Measurements from ENCODE around the gene NEB.
A peak's percentile ranks its signal among the peaks of the same experiment; 100 is the strongest.

The NEB gene

DNA sequence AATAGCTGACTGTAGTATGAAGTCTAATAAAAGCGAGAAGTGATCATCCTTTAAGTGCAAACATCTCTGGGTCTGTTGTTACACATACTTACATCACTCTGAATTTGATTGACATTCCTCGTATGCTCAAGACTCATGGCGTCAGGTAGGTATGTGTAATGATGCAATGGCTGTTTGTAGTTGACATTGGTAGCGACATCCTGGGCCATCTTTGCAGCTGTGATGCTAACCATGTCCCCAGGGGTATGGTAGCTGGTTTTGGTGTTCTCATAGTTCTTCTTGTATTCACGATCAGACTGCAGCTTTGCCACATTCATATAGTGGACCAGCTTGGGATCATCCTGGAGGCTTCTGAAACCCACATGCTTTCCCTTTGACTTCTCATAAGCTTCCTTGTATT lies 62.0 kb downstream of the NEB start:
- no CpG with 5 or more reads among the region's 5 CpGs for WGBS (ENCODE audit: extremely low coverage, insufficient coverage, low lambda C conversion rate)
- Histone ChIP-seq H3K27me3 (ENCODE audit: insufficient read depth, low read length, poor library complexity) (no peaks in the 10 kb centered on the region), H3K4me3 (ENCODE audit: low read length) (no peak overlapping the region), H3K56ac (ENCODE audit: low read length) (no peak overlapping the region), H3K18ac (ENCODE audit: low read length) (no peak overlapping the region), H3K79me1 (ENCODE audit: low read length) (no peaks in the 10 kb centered on the region), H3K79me2 (ENCODE audit: control insufficient read depth, insufficient read depth, low read length) (no peaks in the 10 kb centered on the region), H2BK15ac (replicated peaks; ENCODE audit: low read depth) (no peak overlapping the region), H2BK5ac (ENCODE audit: low read length) (no peak overlapping the region), H3K9ac (ENCODE audit: low read length) (no peak overlapping the region), H3K36me3 (ENCODE audit: control insufficient read depth, insufficient read depth, low read length) (no peaks in the 10 kb centered on the region), H3K23ac (ENCODE audit: low read length) (no peak overlapping the region), H4K8ac (ENCODE audit: low read depth, low read length) (no peak overlapping the region), H3K4me1 (ENCODE audit: control insufficient read depth, low read depth, low read length) (no peaks in the 10 kb centered on the region), H3K27ac (ENCODE audit: low read depth, low read length) (no peak overlapping the region), H2BK120ac (ENCODE audit: low read depth, low read length) (no peak overlapping the region), H4K5ac (ENCODE audit: low read length) (no peak overlapping the region), H2AK5ac (ENCODE audit: low read length) (no peak overlapping the region), H3K4me2 (ENCODE audit: low read length) (no peak overlapping the region), H3K4ac (ENCODE audit: low read depth, low read length) (no peak overlapping the region)
- peak; percentile 34 for DNase-seq

DNA sequence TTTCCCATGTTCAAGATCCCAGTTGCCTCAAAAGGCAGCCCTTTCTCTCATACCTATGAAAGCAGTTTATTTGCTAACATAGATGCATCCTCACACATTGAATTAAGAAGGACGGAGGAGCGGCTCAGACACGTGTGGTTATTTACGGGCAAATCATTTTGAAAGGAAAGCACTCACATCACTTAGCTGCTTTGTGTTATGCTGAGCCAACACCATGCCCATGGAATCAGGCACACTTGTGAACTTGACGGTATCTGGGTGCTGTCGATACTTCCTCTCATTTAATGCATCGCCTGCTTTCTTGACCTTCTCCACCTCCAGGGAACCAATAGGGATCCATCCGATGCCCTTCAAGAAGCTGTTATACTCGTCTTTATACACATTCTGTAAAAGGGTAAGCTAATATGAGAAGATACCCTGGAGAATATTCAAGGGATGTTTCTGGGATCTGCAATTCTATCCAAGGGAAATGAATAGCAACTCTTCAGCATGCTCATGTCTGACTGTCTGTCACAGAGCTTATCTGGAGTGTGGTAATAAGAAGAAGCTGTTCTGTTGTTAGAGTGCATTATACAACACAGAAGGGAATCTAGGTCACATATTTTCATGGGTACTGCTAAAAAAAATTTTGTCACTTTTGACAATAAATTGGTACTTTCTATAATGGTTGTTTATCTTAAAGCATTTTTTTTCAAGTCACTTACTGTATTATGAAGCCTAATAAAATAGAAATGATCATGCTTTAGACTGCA lies 63.3 kb downstream of the NEB start:
- DNase-seq, result no peak
- no peak overlapping the region for H3K23ac ChIP-seq (ENCODE audit: low read length)
- no peak overlapping the region for H3K4me3 ChIP-seq (ENCODE audit: low read length)
- H3K56ac ChIP-seq (ENCODE audit: low read length), result no peak overlapping the region
- WGBS (ENCODE audit: extremely low coverage, insufficient coverage, low lambda C conversion rate), result no CpG with 5 or more reads among the region's 9 CpGs
- no peak overlapping the region for H4K5ac ChIP-seq (ENCODE audit: low read length)
- H2BK120ac ChIP-seq (ENCODE audit: low read depth, low read length), result no peak overlapping the region
- H2BK5ac ChIP-seq (ENCODE audit: low read length), result no peak overlapping the region
- H3K4me2 ChIP-seq (ENCODE audit: low read length), result no peak overlapping the region
- no peak overlapping the region for H3K4ac ChIP-seq (ENCODE audit: low read depth, low read length)
- H4K8ac ChIP-seq (ENCODE audit: low read depth, low read length), result no peak overlapping the region
- no peaks in the 10 kb centered on the region for H3K4me1 ChIP-seq (ENCODE audit: control insufficient read depth, low read depth, low read length)
- H3K79me2 ChIP-seq (ENCODE audit: control insufficient read depth, insufficient read depth, low read length), result no peaks in the 10 kb centered on the region
- no peaks in the 10 kb centered on the region for H3K27me3 ChIP-seq (ENCODE audit: insufficient read depth, low read length, poor library complexity)
- H2BK15ac ChIP-seq (replicated peaks; ENCODE audit: low read depth), result no peak overlapping the region
- no peak overlapping the region for H3K27ac ChIP-seq (ENCODE audit: low read depth, low read length)
- H2AK5ac ChIP-seq (ENCODE audit: low read length), result no peak overlapping the region
- H3K36me3 ChIP-seq (ENCODE audit: control insufficient read depth, insufficient read depth, low read length), result no peaks in the 10 kb centered on the region
- no peaks in the 10 kb centered on the region for H3K79me1 ChIP-seq (ENCODE audit: low read length)
- H3K18ac ChIP-seq (ENCODE audit: low read length), result no peak overlapping the region
- no peak overlapping the region for H3K9ac ChIP-seq (ENCODE audit: low read length)

DNA sequence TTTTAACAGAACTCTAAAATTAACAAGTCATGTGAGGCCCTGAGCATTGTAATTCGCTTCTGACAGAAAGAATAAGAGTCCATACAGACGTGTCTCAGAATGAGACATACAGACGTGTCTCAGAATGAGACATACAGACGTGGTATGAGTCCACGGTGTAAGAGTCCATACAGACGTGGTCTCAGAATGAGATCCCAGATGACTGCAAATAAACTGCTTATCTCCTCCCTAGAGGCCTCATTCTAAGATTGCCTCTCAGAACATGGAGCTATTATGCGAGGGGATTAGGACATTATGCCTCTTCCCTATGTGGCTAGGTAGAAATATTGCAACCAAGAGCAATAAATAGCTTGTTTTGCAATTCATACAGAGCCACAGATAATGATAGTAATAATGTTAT lies 63.9 kb downstream of the NEB start:
- Histone ChIP-seq H3K79me2 (ENCODE audit: control insufficient read depth, insufficient read depth, low read length) (no peaks in the 10 kb centered on the region), H2AK5ac (ENCODE audit: low read length) (no peak overlapping the region), H3K27ac (ENCODE audit: low read depth, low read length) (no peak overlapping the region), H3K4ac (ENCODE audit: low read depth, low read length) (no peak overlapping the region), H2BK120ac (ENCODE audit: low read depth, low read length) (no peak overlapping the region), H3K56ac (ENCODE audit: low read length) (no peak overlapping the region), H4K5ac (ENCODE audit: low read length) (no peak overlapping the region), H3K36me3 (ENCODE audit: control insufficient read depth, insufficient read depth, low read length) (no peaks in the 10 kb centered on the region), H2BK15ac (replicated peaks; ENCODE audit: low read depth) (no peak overlapping the region), H3K4me1 (ENCODE audit: control insufficient read depth, low read depth, low read length) (no peaks in the 10 kb centered on the region), H3K79me1 (ENCODE audit: low read length) (no peaks in the 10 kb centered on the region), H3K9ac (ENCODE audit: low read length) (no peak overlapping the region), H3K27me3 (ENCODE audit: insufficient read depth, low read length, poor library complexity) (no peaks in the 10 kb centered on the region), H4K8ac (ENCODE audit: low read depth, low read length) (no peak overlapping the region), H3K4me2 (ENCODE audit: low read length) (no peak overlapping the region), H3K18ac (ENCODE audit: low read length) (no peak overlapping the region), H3K23ac (ENCODE audit: low read length) (no peak overlapping the region), H2BK5ac (ENCODE audit: low read length) (no peak overlapping the region), H3K4me3 (ENCODE audit: low read length) (no peak overlapping the region)
- no CpG with 5 or more reads among the region's 7 CpGs for WGBS (ENCODE audit: extremely low coverage, insufficient coverage, low lambda C conversion rate)
- DNase-seq, result no peak

DNA sequence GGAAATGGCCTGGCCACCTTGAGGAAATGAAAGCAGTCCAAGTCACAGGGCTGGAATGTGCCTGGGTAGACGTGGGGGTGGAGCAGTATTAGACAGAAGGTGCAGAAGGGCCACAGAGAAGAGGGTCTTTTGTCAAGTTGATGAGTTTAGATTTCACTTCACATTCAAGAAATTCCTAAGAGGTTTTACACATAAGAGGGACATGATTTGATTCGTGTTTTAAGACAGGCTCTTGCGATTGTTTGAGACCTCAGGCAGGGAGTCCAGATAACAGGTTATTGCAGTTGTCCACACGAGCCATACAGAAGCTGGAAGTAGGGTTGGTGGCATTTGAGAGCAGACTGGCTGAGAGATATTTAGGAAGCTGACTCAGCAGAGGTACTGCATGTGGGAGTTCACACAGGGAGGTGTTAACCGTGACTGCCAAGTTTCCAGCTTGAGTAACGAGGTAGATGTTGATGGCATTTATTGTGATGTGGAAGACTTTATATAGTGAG lies 64.6 kb downstream of the NEB start:
- Histone ChIP-seq H3K4ac (ENCODE audit: low read depth, low read length) (no peak overlapping the region), H2AK5ac (ENCODE audit: low read length) (no peak overlapping the region), H2BK120ac (ENCODE audit: low read depth, low read length) (no peak overlapping the region), H2BK15ac (replicated peaks; ENCODE audit: low read depth) (no peak overlapping the region), H3K56ac (ENCODE audit: low read length) (no peak overlapping the region), H4K8ac (ENCODE audit: low read depth, low read length) (no peak overlapping the region), H3K27ac (ENCODE audit: low read depth, low read length) (no peak overlapping the region), H2BK5ac (ENCODE audit: low read length) (no peak overlapping the region), H3K36me3 (ENCODE audit: control insufficient read depth, insufficient read depth, low read length) (no peaks in the 10 kb centered on the region), H3K4me1 (ENCODE audit: control insufficient read depth, low read depth, low read length) (no peaks in the 10 kb centered on the region), H3K79me2 (ENCODE audit: control insufficient read depth, insufficient read depth, low read length) (no peaks in the 10 kb centered on the region), H3K4me2 (ENCODE audit: low read length) (no peak overlapping the region), H3K4me3 (ENCODE audit: low read length) (no peak overlapping the region), H3K23ac (ENCODE audit: low read length) (no peak overlapping the region), H3K18ac (ENCODE audit: low read length) (no peak overlapping the region), H4K5ac (ENCODE audit: low read length) (no peak overlapping the region), H3K9ac (ENCODE audit: low read length) (no peak overlapping the region), H3K27me3 (ENCODE audit: insufficient read depth, low read length, poor library complexity) (no peaks in the 10 kb centered on the region), H3K79me1 (ENCODE audit: low read length) (no peaks in the 10 kb centered on the region)
- peak; percentile 54 for DNase-seq
- no CpG with 5 or more reads among the region's 6 CpGs for WGBS (ENCODE audit: extremely low coverage, insufficient coverage, low lambda C conversion rate)

DNA sequence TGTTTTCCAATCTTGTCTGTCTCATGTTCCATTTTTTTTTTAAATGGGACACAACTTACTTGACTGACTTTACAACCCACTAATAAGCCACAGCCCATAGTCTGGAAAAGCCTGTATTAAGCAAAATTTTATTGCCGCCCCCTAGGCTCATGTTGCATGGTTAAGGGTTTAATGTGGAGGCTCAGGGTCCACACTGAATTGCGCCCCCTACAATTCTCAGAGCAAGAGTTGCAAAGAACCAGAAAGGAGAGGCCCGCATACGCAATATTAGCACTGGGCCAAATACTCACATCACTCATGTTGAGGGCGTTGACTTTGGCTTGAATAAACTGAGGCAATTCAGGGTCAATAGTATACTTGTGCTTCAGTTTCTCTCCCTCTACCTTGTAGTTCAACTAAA lies 65.5 kb downstream of the NEB start:
- Histone ChIP-seq H3K27me3 (ENCODE audit: insufficient read depth, low read length, poor library complexity) (no peaks in the 10 kb centered on the region), H3K79me1 (ENCODE audit: low read length) (no peaks in the 10 kb centered on the region), H3K36me3 (ENCODE audit: control insufficient read depth, insufficient read depth, low read length) (no peaks in the 10 kb centered on the region), H3K4me2 (ENCODE audit: low read length) (no peak overlapping the region), H2AK5ac (ENCODE audit: low read length) (no peak overlapping the region), H2BK120ac (ENCODE audit: low read depth, low read length) (no peak overlapping the region), H4K5ac (ENCODE audit: low read length) (no peak overlapping the region), H3K4me1 (ENCODE audit: control insufficient read depth, low read depth, low read length) (no peaks in the 10 kb centered on the region), H3K18ac (ENCODE audit: low read length) (no peak overlapping the region), H3K9ac (ENCODE audit: low read length) (no peak overlapping the region), H3K79me2 (ENCODE audit: control insufficient read depth, insufficient read depth, low read length) (no peaks in the 10 kb centered on the region), H2BK15ac (replicated peaks; ENCODE audit: low read depth) (no peak overlapping the region), H3K4ac (ENCODE audit: low read depth, low read length) (no peak overlapping the region), H3K27ac (ENCODE audit: low read depth, low read length) (no peak overlapping the region), H4K8ac (ENCODE audit: low read depth, low read length) (no peak overlapping the region), H2BK5ac (ENCODE audit: low read length) (no peak overlapping the region), H3K4me3 (ENCODE audit: low read length) (no peak overlapping the region), H3K23ac (ENCODE audit: low read length) (no peak overlapping the region), H3K56ac (ENCODE audit: low read length) (no peak overlapping the region)
- no CpG with 5 or more reads among the region's 5 CpGs for WGBS (ENCODE audit: extremely low coverage, insufficient coverage, low lambda C conversion rate)
- peak; percentile 28 for DNase-seq

DNA sequence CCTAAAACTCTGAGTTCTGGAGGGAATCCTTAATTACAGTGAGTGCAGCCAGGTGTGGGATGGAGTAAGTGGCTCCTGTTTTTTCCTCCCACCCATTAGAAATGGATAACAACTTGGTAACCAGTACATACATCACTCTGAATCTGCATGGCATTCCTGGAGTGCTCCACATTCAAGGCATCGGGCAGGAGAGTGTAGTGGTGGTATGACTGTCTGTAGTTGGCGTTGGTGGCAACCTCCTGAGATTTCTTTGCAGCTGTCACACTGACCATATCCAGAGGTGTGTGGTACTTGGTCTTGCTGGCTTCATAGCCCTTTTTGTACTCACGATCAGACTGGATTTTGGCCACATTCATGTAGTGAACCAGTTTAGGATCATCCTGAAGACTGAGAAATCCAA lies 68.3 kb downstream of the NEB start:
- no peaks in the 10 kb centered on the region for H3K79me2 ChIP-seq (ENCODE audit: control insufficient read depth, insufficient read depth, low read length)
- no peak overlapping the region for H2AK5ac ChIP-seq (ENCODE audit: low read length)
- H3K4me2 ChIP-seq (ENCODE audit: low read length), result no peak overlapping the region
- no CpG with 5 or more reads among the region's 3 CpGs for WGBS (ENCODE audit: extremely low coverage, insufficient coverage, low lambda C conversion rate)
- H2BK5ac ChIP-seq (ENCODE audit: low read length), result no peak overlapping the region
- H2BK120ac ChIP-seq (ENCODE audit: low read depth, low read length), result no peak overlapping the region
- no peak overlapping the region for H3K4me3 ChIP-seq (ENCODE audit: low read length)
- no peak overlapping the region for H2BK15ac ChIP-seq (replicated peaks; ENCODE audit: low read depth)
- no peaks in the 10 kb centered on the region for H3K27me3 ChIP-seq (ENCODE audit: insufficient read depth, low read length, poor library complexity)
- no peaks in the 10 kb centered on the region for H3K79me1 ChIP-seq (ENCODE audit: low read length)
- peak; percentile 16 for DNase-seq
- H3K56ac ChIP-seq (ENCODE audit: low read length), result no peak overlapping the region
- H4K8ac ChIP-seq (ENCODE audit: low read depth, low read length), result no peak overlapping the region
- no peak overlapping the region for H3K9ac ChIP-seq (ENCODE audit: low read length)
- no peak overlapping the region for H3K27ac ChIP-seq (ENCODE audit: low read depth, low read length)
- no peak overlapping the region for H4K5ac ChIP-seq (ENCODE audit: low read length)
- no peaks in the 10 kb centered on the region for H3K36me3 ChIP-seq (ENCODE audit: control insufficient read depth, insufficient read depth, low read length)
- H3K4ac ChIP-seq (ENCODE audit: low read depth, low read length), result no peak overlapping the region
- H3K4me1 ChIP-seq (ENCODE audit: control insufficient read depth, low read depth, low read length), result no peaks in the 10 kb centered on the region
- H3K18ac ChIP-seq (ENCODE audit: low read length), result no peak overlapping the region
- no peak overlapping the region for H3K23ac ChIP-seq (ENCODE audit: low read length)

All from mesendoderm (in vitro differentiated cells).